Transverse colon (tissue), 4 donors: ENCODE data around the gene OTUD3. TPM values are rescaled to one million over a fixed set of nuclear protein-coding genes. Genes with fewer than 3 reads are reported as not detected.

Experiments
- DNase-seq: peaks from one replicate; pipeline ENCODE4 v3.0.0-alpha.2; 2019
- H3K27ac ChIP-seq, 4 donors: fragments of 200-600 bp; sonication (generic); 2 replicates each; pipeline ENCODE4 v1.5.1; 2016 to 2018; ENCODE audit warnings: inconsistent platforms in 4 of 4
- H3K27me3 ChIP-seq: fragments of 200-600 bp; sonication (generic); 2 replicates; pipeline ENCODE4 v1.5.1; 2017; ENCODE audit warnings: inconsistent platforms
- H3K36me3 ChIP-seq, 4 donors: fragments of 200-600 bp; sonication (generic); 2 replicates each; pipeline ENCODE4 v1.5.1; 2017 to 2019; ENCODE audit warnings: inconsistent platforms in 4 of 4
- H3K4me1 ChIP-seq, 4 donors: fragments of 200-600 bp; sonication (generic); 2 replicates each; pipeline ENCODE4 v1.5.1; 2017 to 2020; ENCODE audit warnings: inconsistent platforms in 4 of 4
- H3K4me3 ChIP-seq, 4 donors: fragments of 200-600 bp; sonication (generic); 1 replicate in 1 of 4; 2 replicates in 3 of 4; pipeline versions ENCODE4 v1.5.1 to v1.6.1; 2017 to 2019; ENCODE audit warnings: inconsistent platforms in 4 of 4
- H3K9me3 ChIP-seq, 2 donors: fragments of 200-600 bp; sonication (generic); 2 replicates each; pipeline ENCODE4 v1.5.1; 2017 to 2019; ENCODE audit warnings: inconsistent platforms in 2 of 2
- EP300 ChIP-seq: sonication (generic); formaldehyde crosslinking; IDR thresholded peaks from one replicate; pipeline ENCODE4 v1.6.1; 2017; ENCODE audit warnings: antibody characterized with exemption, low read depth
- POLR2A ChIP-seq: fragments of 450-650 bp; IDR thresholded peaks from one replicate; pipeline ENCODE4 v1.6.1; 2016; ENCODE audit warnings: antibody characterized with exemption, mild to moderate bottlenecking, moderate library complexity
- POLR2AphosphoS5 ChIP-seq, 3 donors: sonication (generic); formaldehyde crosslinking; IDR thresholded peaks; one replicate each; pipeline ENCODE4 v1.6.1; 2016; ENCODE audit warnings: antibody characterized with exemption in 3 of 3
- WGBS, 2 donors: methylation state at CpG; one replicate each; pipeline ENCODE4 v1.1.5; 2018; ENCODE audit warnings: low coverage in 1 of 2; 5-methylcytosine and 5-hydroxymethylcytosine counted together
- in situ Hi-C, 4 donors: fragments of 200-750 bp; cut with MboI; loops; one replicate each; pipeline versions ENCODE4 v1.15.0 to v1.15.1; 2017; ENCODE audit warnings: low sequenced_read_pairs in 3 of 4, low pct_ligation_motif_present in 1 of 4, low pct_unique_long_range_greater_than_20kb in 1 of 4
- intact Hi-C: fragments of 100-400 bp; cut with DNase I; formaldehyde crosslinking; loops from one replicate; pipeline ENCODE4 v1.15.1; 2023; ENCODE audit warnings: low total_unique reads
- total RNA-seq, 4 donors: library from RNA; depleted of rRNA; stranded (reverse); fragments of >200 nt; gene quantifications; one replicate each; pipeline ENCODE4 v1.1.0, GENCODE V29; 2016
- TF ChIP-seq, protein P1 (sequence below), 5 experiments: fragments of 200-600 bp in 3 of 5; fragments of 450-650 bp in 2 of 5; sonication (generic) in 3 of 5; IDR thresholded peaks; 1 replicate in 2 of 5; 2 replicates in 3 of 5; pipeline ENCODE4 v1.5.1; 2016 to 2017; ENCODE audit warnings: antibody characterized with exemption in 5 of 5, inconsistent platforms in 3 of 5, mild to moderate bottlenecking in 2 of 5, moderate library complexity in 1 of 5

Gene OTUD3
- total RNA-seq, 4 donors from 2014 or later, result 5.9 to 10.8 (median 9.9) TPM

GRCh38 chr1:19869929-19870328 is 12.3 kb upstream of the OTUD3 start:
- no peak overlapping the region for H3K27ac ChIP-seq
- intact Hi-C loops, result no loop called here
- no peaks in the 10 kb centered on the region for H3K36me3 ChIP-seq
- in situ Hi-C loops, result no loop called here
- H3K9me3 ChIP-seq, result no peaks in the 10 kb centered on the region
- WGBS, 2 donors, result 64 to 66% methylated on average over 3 to 5 of the region's 5 CpGs
- DNase-seq, result no peak
- TF ChIP-seq POLR2A, result no peak
- TF ChIP-seq POLR2AphosphoS5 (IDR thresholded peaks at IDR 0.05), result no peak
- TF ChIP-seq EP300, result no peak
- TF ChIP-seq, protein P1, sequence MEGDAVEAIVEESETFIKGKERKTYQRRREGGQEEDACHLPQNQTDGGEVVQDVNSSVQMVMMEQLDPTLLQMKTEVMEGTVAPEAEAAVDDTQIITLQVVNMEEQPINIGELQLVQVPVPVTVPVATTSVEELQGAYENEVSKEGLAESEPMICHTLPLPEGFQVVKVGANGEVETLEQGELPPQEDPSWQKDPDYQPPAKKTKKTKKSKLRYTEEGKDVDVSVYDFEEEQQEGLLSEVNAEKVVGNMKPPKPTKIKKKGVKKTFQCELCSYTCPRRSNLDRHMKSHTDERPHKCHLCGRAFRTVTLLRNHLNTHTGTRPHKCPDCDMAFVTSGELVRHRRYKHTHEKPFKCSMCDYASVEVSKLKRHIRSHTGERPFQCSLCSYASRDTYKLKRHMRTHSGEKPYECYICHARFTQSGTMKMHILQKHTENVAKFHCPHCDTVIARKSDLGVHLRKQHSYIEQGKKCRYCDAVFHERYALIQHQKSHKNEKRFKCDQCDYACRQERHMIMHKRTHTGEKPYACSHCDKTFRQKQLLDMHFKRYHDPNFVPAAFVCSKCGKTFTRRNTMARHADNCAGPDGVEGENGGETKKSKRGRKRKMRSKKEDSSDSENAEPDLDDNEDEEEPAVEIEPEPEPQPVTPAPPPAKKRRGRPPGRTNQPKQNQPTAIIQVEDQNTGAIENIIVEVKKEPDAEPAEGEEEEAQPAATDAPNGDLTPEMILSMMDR (IDR thresholded peaks at IDR 0.05), result no peak
- no peaks in the 10 kb centered on the region for H3K27me3 ChIP-seq
- H3K4me3 ChIP-seq, result no peak overlapping the region
- H3K4me1 ChIP-seq, result peaks cover 0 to 6% (median 0%) of the 10 kb centered on the region in 4 donors

DNA sequence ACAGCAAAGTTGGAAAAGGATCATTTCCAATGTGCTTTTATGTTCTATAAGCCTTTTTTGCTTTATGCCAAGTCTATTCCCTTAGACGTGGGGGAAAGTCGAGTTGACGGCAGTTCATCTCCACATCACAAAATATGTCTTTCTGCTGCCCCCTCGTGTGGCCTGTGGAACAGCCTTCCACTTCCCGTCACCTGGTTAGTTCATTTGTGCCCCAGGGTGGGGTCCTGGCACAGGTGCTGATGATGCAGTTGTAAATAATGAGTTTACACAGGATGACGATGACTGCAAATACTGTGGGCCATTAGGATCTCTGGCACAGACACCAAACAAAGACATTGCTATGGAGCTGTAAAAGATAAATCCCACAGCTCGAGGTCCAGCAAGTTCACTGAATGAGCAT is 10.0 kb upstream of the OTUD3 start:
- H3K4me1 ChIP-seq, result peaks cover 0 to 6% (median 0%) of the 10 kb centered on the region in 4 donors
- DNase-seq, result peak; percentile 84
- WGBS, 2 donors, result 32 to 60% methylated on average over 2 to 7 of the region's 7 CpGs
- intact Hi-C loops (no loop called here), in situ Hi-C loops (no loop called here)
- no peak overlapping the region for H3K4me3 ChIP-seq
- peak in 2 of 3 donors; percentile 33 to 47 for TF ChIP-seq POLR2AphosphoS5 (IDR thresholded peaks at IDR 0.05)
- no peak for TF ChIP-seq POLR2A
- TF ChIP-seq, protein P1 (IDR thresholded peaks at IDR 0.05), result peak in 4 of 5 experiments; percentile 37 to 72 (median 50)
- no peaks in the 10 kb centered on the region for H3K36me3 ChIP-seq
- no peaks in the 10 kb centered on the region for H3K9me3 ChIP-seq
- H3K27ac ChIP-seq, result peak overlapping the region in 3 of 4 donors; percentile 39 to 49 (median 47)
- no peaks in the 10 kb centered on the region for H3K27me3 ChIP-seq

- H3K27me3 ChIP-seq, result peaks cover 3% of the 10 kb centered on the region
- in situ Hi-C loops (no loop called here), intact Hi-C loops (no loop called here)
- TF ChIP-seq POLR2A (no peak), POLR2AphosphoS5 (IDR thresholded peaks at IDR 0.05) (no peak), EP300 (no peak)
- TF ChIP-seq, protein P1 (IDR thresholded peaks at IDR 0.05), result no peak
- H3K36me3 ChIP-seq, result no peaks in the 10 kb centered on the region
- H3K9me3 ChIP-seq, result no peaks in the 10 kb centered on the region
- 86% methylated on average over 16 of the region's 16 CpGs; no CpG with 5 or more reads in 1 of the 2 donors for WGBS, 2 donors
- no peak overlapping the region for H3K27ac ChIP-seq
- DNase-seq, result no peak
- H3K4me3 ChIP-seq, result no peak overlapping the region
- H3K4me1 ChIP-seq, result peaks cover 0 to 10% (median 0%) of the 10 kb centered on the region in 4 donors
These were observed 4.9 kb upstream of the OTUD3 start for GRCh38 chr1:19877181-19877750.

- in situ Hi-C loops, result no loop called here
- no peaks in the 10 kb centered on the region for H3K9me3 ChIP-seq
- TF ChIP-seq POLR2AphosphoS5 (IDR thresholded peaks at IDR 0.05) (peak in 1 of 3 donors; percentile 25), EP300 (no peak), POLR2A (peak; percentile 46)
- 63 to 70% methylated on average over 7 to 19 of the region's 19 CpGs for WGBS, 2 donors
- H3K27me3 ChIP-seq, result peaks cover 3% of the 10 kb centered on the region
- peak overlapping the region in 1 of 4 donors; percentile 30 for H3K4me3 ChIP-seq
- DNase-seq, result peak; percentile 42
- no peaks in the 10 kb centered on the region for H3K36me3 ChIP-seq
- intact Hi-C loops, result no loop called here
- peaks cover 0 to 6% (median 2%) of the 10 kb centered on the region in 4 donors for H3K4me1 ChIP-seq
- H3K27ac ChIP-seq, result peak overlapping the region; percentile 29 to 63 (median 59)
These were observed 4.2 kb upstream of the OTUD3 start for GRCh38 chr1:19877821-19878636.
